ENCODE measurements around the gene PDILT.
"Not testable (repeated sequence)": the region's sequence is repeated elsewhere in the genome, so short reads cannot be mapped to it uniquely, and the experiment has no call there.

PDILT gene, protein sequence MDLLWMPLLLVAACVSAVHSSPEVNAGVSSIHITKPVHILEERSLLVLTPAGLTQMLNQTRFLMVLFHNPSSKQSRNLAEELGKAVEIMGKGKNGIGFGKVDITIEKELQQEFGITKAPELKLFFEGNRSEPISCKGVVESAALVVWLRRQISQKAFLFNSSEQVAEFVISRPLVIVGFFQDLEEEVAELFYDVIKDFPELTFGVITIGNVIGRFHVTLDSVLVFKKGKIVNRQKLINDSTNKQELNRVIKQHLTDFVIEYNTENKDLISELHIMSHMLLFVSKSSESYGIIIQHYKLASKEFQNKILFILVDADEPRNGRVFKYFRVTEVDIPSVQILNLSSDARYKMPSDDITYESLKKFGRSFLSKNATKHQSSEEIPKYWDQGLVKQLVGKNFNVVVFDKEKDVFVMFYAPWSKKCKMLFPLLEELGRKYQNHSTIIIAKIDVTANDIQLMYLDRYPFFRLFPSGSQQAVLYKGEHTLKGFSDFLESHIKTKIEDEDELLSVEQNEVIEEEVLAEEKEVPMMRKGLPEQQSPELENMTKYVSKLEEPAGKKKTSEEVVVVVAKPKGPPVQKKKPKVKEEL

DNA sequence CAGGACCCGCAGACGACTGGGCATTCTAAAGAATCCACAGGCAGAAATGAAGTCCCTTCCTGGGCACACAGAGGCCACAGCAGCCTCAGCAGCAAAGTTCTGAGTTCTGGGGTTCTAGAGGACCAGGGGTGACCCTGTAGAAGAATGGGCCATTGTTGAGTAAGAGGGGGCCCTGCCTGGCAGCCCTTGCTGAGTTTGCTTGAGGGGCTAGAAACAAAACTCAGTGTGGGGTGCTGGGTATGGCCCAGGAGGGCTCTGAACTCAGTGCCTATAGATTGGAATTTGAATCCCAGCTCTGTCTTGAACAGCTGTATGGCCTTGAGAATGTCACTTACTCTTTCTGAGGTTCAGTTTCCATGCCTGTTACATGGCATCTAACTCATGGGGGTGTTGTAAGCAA lies at the start of gene PDILT:
Gene PDILT, minus strand, starts transcription at position 101 of the 400 bp plus-strand sequence. CDS start 5,437 bp downstream, outside the sequence.
- no peak for DNase-seq

DNA sequence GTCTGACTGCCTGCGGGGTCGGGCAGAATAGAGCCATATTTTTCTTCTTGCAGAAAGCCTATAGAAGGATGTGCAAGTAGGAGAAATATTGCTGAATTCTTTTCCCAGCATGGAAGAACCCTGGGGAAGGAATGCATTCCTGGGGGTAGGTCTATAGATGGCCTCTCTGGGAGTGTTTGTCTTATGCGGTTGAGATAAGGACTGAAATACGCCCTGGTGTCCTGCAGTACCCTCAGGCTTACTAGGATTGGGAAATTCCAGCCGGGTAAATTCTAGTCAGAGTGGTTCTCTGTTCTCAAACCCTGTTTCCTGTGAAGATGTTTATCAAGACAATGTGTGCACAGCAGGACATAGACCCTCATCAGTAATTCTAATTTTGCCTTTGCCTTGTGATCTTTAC lies 49.1 kb upstream of the PDILT start:
- not testable (repeated sequence) for DNase-seq

DNA sequence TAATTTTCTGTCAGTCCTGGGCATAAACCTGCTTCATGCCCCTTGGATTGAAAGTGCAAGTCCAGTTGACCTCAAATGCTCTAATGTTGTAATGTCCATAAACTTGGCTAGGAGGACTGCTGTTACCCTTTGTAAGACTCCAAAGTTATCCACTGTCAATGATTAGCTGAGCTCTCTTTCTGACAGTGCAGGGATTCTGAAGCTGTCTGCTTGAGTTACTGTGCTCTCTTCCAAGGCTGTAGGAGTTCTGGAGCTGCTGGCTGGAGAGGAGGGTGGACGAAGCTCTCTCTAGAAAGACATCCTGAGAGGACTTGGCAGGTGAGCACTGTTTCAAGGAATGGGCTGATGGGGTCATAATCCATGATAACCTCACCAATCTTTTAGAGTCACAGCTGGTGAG lies 46.8 kb upstream of the PDILT start, which contains the start of gene ACSM2A:
Gene ACSM2A, plus strand, starts transcription at position 158 of the 400 bp plus-strand sequence. CDS start 8,594 bp downstream, outside the sequence.
- not testable (repeated sequence) for DNase-seq

DNA sequence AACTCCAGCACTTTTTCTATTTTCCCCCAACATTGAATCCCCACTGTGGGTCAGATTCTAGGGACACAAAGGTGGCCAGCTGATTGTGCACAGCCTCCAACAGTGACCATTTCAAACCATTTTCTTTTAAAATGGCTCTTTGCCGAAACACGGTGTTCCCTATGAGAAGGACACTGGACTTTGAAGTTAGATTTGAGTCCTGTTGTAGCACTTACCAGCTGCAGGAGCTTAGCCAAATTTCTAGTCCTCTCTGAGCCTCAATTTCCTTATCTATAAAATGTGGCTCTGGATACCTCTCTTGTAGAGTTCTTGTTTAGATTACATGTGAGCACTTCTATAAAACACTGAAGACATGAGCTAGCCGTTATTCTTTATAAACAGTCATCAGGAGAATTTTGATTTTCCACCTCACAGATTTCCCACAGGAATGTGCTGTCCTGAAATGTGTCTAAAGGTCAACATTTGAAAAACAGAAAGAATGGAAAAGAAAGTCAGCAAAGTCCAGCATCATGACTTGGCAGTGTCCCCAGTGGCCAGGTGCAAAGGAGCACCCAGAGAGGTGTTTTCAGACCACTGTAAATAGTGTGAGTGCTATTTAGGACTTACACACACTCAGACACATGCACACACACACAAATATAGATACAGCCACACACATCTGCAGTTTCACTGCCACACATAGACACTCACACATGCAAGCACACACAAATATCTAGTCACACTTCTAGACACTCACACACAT lies 42.3 kb upstream of the PDILT start:
- not testable (repeated sequence) for DNase-seq

DNA sequence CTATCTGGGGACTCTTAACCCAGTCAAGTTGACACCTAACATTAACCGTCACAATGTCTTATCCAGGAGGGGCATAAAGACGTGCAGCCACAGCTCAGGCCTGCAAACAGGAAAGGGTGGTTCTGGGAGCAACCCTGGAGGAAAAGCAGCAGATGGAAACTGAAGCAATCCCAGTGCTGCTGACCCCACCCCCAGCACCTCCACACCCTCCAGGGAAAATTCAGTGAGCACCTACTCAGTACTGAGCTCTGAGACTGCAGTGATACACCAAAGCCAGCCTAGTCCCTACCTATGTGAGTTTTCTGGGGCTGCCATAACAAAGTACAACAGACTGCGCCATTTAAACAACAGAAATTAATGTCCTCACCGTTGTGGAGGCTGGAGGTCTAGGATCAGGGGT lies 37.3 kb upstream of the PDILT start:
- DNase-seq: not testable (repeated sequence)

DNA sequence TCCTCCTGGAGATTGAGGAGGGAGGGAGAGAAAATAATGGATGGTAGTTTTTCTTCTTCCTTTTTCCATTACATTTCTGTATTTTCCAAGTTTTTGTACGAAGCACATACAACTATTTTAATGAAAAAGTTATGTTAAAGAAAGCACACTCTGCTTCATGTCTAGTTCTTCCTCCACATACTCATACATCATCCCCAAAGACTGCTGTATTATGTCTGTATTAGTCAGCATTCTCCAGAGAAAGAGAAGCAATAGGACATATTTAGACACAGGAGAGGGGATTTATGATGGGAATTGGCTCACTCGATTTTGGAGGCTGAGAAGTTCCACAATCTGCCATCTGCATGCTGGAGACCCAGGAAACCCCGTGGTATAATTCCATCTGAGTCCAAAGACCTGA lies 36.7 kb upstream of the PDILT start:
- DNase-seq: no peak

DNA sequence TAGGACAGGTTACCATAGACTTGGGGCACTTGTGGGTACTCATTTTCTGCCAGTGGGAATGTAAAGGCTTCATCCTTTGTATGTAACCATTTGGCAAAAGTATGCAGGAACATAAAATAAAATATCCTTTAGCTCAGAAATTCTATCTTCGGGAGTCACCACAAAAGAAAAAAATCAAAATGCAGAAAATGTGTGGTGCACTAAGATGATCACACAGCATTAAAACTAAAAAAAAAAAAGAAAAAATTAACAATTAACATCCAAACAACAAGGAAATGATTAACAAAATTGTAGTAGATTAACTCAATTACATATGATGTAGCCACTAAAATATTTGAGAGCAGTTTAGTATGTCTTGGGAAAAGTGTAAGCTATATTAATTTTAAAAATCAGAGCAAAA lies 36.2 kb upstream of the PDILT start:
- not testable (repeated sequence) for DNase-seq

DNA sequence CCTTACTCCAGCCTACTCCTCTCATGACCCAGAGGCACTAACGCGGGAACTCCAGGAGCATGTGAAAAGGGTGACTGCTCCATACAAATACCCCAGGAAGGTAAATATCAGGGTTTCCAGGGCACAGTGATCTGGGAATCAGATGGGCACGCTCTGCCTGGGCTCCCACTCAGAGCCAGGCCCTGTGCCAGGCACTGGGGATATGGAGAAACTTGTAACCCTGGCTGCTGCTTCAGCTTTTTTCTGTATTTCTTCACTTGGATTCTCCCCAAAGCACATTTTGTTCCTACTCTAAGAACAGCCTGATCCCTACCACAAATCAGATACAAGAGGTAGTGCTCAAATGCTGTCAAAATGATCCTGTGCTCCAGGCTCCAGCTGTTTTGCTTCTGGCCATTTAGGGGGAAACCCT lies 35.3 kb upstream of the PDILT start:
- not testable (repeated sequence) for DNase-seq

DNA sequence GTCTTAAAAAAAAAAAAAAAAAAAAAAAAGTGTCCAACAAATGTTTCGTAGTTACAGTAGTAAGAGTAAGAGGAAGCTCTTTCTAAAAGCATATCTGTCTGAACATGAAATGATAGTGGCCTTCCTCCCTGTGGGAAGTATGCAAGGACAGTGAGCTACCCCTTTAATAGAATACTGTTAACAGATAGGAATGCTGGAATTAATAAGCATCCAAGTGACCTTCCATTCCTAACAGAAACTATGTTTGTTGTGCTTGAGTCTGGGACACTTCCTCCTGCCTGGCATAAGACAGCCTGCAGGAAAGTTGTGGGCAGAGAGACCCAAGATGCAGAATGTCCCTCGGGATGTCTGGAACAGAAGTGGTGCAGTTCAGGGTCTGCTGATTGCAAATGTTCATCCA lies 34.4 kb upstream of the PDILT start:
- not testable (repeated sequence) for DNase-seq

DNA sequence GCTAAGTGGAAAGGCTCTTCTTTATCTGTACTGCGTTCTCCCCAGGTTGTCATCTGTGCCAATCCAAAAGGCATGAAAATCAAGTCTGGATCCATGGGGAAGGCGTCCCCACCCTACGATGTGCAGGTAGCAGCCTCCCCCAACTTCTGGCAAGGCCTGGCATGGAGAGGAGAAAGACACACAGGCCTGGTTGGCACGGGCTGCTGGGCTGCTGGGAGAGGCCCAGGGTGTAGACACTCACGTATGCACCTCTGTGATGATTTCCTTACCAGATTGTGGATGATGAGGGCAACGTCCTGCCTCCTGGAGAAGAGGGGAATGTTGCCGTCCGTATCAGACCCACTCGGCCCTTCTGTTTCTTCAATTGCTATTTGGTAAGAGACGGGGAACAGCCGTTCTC lies 26.4 kb upstream of the PDILT start:
- DNase-seq: no peak

DNA sequence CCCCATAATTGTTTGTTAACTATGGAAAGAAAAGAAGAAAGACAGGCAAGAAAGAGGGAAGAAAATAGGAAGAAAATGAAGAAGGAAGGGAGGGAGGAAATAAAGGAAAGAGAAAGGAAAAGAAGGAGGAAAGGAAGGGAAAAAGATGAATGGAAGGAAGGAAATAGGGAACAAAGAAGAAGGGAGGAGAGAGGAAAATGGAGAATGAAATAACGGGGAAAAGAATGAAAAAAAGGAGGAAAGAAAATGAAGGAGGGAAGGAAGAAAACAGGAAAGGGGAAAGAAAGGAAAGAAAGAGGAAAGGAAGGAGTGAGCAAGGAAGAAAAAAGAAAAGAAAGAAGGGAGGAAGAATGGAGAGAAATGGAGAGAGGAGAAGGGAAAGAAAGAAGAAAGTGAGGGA lies 25.9 kb upstream of the PDILT start:
- DNase-seq: not testable (repeated sequence)

DNA sequence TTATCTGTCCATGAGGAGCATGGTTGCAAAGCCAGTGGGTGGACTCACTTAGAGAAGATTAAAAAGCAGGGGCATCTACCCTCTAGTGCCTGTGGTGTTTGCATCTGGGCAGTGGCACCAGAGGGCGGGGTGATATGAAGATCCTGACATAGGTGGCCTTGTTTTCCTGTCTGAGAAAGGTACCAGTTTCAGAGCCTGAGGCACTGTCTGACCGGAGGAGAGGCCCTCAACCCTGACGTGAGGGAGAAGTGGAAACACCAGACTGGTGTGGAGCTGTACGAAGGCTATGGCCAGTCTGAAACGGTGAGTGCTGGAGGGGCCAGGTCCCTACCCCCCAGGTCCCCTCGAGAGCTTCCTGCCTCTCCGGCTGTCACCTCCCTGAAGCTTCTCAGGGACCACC lies 25.0 kb upstream of the PDILT start:
- not testable (repeated sequence) for DNase-seq

DNA sequence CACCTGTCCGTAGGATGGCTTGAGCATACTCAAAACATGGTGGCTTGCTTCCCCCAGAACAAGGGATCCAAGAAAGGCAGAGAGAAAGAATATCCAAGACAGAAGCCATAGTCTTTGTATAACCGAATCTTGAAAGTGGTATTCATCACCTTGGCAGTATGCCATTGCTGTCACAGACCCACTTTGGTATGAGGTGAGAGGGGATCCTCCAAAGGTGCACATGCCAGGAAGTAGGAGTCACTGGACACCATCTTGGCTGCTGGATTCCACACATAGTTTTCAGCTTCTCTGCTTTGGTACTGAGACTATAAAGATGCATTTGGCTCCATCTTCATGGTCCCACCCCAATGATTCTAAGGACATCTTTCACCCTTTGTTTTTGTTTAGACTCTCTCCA lies 22.9 kb upstream of the PDILT start:
- DNase-seq: not testable (repeated sequence)

DNA sequence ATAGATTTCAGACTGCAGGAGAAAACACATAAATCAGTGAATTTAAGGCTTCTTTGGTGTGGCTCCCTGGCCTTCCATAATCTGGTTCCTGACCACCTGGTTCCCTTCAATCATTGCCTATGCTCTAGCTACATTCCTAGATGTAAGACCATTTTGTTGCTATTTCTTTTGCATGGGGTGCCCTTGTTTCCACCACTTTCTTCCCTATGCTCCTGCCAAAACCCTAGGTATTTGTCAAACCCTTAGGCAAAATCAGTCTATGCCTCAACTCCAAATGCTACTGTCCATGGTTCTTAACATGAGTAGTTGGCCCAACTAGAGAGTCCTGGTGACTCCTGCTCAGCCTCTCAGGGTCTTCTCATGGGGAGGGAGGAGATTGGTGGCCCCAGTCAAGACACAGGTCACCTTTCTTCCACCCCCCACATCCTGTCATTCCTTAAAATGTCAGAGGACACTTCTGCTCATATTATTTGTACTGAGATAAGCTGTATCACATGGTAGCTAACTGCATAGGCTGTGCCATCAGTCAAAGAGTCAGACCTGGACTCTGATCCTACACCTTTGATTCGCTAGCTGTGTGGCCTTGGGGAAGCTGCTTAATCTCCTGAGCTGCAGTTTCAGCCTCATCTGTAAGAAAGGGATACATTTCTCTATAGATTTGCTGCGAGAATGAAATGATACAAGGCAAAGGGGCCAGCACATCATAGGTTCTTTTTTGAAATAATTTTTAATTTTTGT lies 19.8 kb upstream of the PDILT start:
- no peak for DNase-seq

DNA sequence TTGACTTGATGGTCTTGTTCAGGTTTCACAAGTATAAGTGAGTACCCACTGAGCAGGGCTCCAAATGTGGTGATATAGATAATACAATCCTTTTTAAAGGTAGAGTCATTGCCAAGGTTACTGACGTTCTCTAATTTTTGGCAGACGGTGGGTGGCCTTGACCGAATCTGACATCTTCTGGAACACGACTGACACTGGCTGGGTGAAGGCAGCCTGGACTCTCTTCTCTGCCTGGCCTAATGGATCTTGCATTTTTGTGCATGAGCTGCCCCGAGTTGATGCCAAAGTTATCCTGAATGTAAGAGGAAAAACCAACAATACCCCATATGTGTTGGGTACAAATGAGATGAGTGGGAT lies 19.2 kb upstream of the PDILT start:
- DNase-seq: not testable (repeated sequence)

DNA sequence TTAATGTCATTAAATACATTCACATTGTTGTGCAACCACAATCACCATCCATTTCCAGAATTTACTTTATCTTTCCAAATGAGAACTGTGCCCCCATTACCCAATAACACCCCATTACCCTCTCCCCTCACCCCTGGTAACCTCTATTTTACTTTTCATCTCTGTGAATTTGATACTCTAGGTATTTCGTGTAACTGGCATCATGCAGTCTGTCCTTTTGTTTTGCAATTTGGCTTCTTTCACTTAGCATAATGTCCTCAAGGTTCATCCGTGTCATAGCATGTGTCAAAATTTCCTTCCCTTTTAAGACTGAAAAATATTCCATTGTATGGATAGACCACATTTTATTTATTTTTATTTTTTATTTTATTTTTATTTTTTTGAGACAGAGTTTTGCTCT lies 17.2 kb upstream of the PDILT start:
- not testable (repeated sequence) for DNase-seq

DNA sequence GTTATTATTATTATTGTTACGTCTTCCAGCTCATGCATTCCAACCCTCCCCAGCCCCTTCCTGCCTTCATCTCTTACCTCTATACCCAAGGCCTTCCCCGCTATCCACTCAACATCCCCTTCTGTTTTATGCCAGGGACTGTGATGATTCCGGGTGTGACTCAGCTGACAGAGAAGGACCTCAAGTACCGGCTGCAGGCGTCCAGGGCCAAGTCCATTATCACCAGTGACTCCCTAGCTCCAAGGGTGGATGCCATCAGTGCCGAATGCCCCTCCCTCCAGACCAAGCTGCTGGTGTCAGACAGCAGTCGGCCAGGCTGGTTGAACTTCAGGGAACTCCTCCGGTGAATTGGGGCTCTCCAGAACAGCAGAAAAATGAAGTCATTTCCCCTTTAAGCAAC lies 14.6 kb upstream of the PDILT start:
- not testable (repeated sequence) for DNase-seq

DNA sequence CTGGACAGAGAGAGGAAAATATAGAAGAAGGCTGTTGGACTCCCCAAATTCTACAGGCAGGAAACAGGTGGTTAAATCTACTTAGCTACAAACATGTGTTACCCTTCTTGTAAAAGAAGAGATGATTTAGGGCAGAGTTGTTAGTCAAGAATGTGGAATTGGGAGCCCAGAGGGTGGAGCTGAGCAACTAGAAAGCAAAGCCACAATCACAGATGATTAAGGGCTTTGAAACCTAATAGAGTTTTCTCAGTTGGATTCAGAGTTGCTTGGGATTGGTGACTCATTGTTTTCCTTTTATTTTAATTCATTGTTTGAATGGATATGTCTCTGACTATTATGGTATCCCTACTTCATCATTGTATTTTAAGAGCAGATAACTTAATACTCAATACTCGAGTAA lies 11.0 kb upstream of the PDILT start:
- DNase-seq: no peak

DNA sequence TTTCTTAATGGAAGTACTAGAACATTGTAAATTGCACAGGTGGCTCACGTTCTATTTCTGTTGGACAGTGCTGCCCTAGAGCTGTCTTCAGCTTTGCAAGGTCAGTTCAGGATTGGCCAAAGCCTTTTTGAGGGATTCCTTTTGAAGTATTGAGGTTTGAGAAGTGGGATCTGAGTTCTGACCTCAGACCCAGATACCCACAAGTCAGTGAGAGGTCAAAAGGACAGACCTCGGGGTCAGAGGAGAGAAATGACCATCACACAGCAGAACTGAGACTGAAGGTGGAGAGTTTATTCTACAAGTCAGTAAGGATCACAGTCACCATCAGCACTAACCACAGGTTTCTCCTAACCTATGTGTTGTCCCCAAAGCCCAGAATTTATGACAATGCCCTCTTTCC lies 6.5 kb upstream of the PDILT start:
- DNase-seq: no peak

DNA sequence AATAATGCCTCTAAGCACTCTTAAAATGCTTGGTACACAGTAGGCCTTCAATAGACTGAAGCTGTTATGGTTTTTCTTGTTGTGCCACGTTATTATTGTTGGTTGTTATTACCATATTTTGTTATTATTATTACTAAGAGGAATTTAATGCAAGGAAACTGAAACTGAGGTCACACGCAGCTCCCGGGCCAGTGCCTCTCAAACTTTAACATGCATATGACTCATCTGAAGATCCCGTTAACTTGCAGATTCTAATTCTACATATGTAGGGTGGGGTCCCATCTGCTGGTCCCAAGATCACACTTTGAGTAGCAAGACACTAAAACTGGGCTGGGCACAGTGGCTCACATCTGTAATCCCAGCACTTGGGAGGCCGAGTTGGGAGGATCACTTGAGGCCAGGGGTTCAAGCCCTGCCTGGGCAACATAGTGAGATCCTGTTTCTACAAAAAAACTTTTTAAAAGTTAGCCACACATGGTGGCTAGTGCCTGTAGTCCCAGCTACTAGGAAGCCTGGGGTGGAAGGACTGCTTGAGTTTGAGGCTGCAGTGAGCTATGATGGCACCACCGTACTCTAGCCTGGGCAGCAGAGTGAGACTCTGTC lies 5.7 kb upstream of the PDILT start:
- no peak for DNase-seq

DNA sequence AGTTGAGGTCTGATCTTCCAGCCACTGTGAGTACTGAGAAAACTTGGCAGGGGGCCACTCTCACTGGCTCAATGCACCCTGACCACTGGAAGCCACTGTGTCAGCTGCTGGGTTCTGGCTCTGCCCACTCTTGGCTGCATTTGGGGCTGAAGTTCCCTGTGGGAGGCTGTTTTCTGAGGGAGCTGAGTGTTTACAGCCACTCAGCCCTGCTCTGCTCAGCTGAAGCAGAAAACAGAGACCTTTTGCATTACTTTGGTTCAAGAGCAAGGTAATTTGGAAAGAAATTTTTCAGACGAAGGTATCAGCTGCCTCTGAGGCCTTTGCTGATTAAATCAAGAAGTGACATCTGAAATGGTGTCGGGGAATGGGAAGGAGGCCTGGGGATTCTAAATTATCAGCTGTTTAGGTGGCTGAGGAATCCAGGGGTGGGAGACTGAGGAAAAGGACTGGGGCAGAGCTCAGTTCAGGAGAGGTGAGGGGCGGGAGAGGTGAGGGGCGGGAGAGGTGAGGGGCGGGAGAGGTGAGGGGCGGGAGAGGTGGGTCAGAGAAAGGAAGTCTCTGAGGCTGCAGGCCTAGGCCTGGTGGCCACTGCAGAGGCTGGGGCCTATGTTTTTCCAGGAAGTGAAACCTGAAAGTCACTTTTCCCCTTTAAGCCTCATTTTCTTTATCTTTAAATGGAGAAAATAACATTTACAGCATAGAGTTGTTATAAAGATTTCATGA lies 5.0 kb upstream of the PDILT start, which contains the start of gene ACSM5:
Gene ACSM5, plus strand, starts transcription at position 137 of the 723 bp plus-strand sequence. CDS start 1,951 bp downstream, outside the sequence.
- no peak for DNase-seq

DNA sequence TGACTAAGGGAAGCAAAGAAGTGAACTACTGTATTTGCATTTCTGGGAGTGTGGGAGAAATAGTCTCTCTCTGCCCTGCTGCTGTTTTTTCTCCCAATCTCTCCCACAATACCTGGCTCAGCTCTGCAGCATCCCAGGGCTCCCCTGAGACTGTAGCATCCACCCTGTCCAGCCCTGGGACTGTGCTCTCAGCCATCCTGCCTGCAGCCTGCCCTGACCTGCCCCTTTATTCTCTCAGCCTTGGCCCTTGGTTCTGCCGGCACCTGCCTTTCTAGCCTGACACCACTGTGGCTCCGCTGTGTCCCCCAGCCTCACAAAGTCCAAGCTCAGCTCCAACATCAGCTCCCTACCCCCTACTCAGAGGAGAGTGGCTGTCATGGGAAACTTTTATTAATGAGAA lies 1.9 kb downstream of the PDILT start:
- DNase-seq: no peak
